Measurements from ENCODE around the gene UBAP1L. TPM values are rescaled to one million over a fixed set of nuclear protein-coding genes. Genes with fewer than 3 reads are reported as not detected.

UBAP1L gene
- total RNA-seq, 1 experiment from 2014 or later, result 1.7 TPM

- in situ Hi-C loops (cut with HindIII; ENCODE audit: low pct_unique_long_range_greater_than_20kb, low sequenced_read_pairs) (no loop called here), intact Hi-C loops (cut with micrococcal nuclease; ENCODE audit: unreplicated experiment) (no loop called here)
- no peak overlapping the region for H3K4me3 ChIP-seq (ENCODE audit: low read depth in 2 of 2, low read length in 2 of 2)
- no peak for DNase-seq (ENCODE audit: low read depth, low spot score)
- TF ChIP-seq CTCF (IDR thresholded peaks at IDR 0.05) (no peak), POLR2AphosphoS5 (IDR thresholded peaks at IDR 0.05; ENCODE audit: low read depth, low read length) (no peak), TCF7L2 (IDR thresholded peaks at IDR 0.05; ENCODE audit: low read depth, low read length) (no peak), SIN3A (IDR thresholded peaks at IDR 0.05; ENCODE audit: borderline replicate concordance, insufficient read depth, low read depth, low read length) (no peak)
- TF ChIP-seq, protein P1, sequence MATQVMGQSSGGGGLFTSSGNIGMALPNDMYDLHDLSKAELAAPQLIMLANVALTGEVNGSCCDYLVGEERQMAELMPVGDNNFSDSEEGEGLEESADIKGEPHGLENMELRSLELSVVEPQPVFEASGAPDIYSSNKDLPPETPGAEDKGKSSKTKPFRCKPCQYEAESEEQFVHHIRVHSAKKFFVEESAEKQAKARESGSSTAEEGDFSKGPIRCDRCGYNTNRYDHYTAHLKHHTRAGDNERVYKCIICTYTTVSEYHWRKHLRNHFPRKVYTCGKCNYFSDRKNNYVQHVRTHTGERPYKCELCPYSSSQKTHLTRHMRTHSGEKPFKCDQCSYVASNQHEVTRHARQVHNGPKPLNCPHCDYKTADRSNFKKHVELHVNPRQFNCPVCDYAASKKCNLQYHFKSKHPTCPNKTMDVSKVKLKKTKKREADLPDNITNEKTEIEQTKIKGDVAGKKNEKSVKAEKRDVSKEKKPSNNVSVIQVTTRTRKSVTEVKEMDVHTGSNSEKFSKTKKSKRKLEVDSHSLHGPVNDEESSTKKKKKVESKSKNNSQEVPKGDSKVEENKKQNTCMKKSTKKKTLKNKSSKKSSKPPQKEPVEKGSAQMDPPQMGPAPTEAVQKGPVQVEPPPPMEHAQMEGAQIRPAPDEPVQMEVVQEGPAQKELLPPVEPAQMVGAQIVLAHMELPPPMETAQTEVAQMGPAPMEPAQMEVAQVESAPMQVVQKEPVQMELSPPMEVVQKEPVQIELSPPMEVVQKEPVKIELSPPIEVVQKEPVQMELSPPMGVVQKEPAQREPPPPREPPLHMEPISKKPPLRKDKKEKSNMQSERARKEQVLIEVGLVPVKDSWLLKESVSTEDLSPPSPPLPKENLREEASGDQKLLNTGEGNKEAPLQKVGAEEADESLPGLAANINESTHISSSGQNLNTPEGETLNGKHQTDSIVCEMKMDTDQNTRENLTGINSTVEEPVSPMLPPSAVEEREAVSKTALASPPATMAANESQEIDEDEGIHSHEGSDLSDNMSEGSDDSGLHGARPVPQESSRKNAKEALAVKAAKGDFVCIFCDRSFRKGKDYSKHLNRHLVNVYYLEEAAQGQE (IDR thresholded peaks at IDR 0.05; ENCODE audit: insufficient read depth in 1 of 2, low read depth in 2 of 2, low read length in 1 of 2), result no peak
- no peak overlapping the region for H3K27ac ChIP-seq (ENCODE audit: low read length)
- ChIA-PET POLR2A (no interaction called here), CTCF (interaction anchor here (0.5 kb wide), 1 partner anchor 320 kb away, joined by 7 read pairs; no protein-coding TSS in a partner anchor)
- no TSS peak for BruUV-seq (replicated peaks)
- no peaks in the 10 kb centered on the region for H3K27me3 ChIP-seq (ENCODE audit: control insufficient read depth, insufficient read depth, low read length)
- H3K4me1 ChIP-seq (ENCODE audit: control insufficient read depth, insufficient read depth, low read length), result no peaks in the 10 kb centered on the region
- no peak for ATAC-seq
- no peaks in the 10 kb centered on the region for H3K36me3 ChIP-seq (ENCODE audit: control insufficient read depth, insufficient read depth, low read length)
- no peaks in the 10 kb centered on the region for H3K9me3 ChIP-seq (ENCODE audit: control insufficient read depth, insufficient read depth, low read depth, low read length)
Measured at GRCh38 chr15:65099336-65099735, 15.7 kb downstream of the UBAP1L start.

GRCh38 chr15:65097651-65098263 is 17.2 kb downstream of the UBAP1L start:
- intact Hi-C loops (cut with micrococcal nuclease; ENCODE audit: unreplicated experiment), result no loop called here

More at GRCh38 chr15:65097651-65098263, 17.2 kb downstream of the UBAP1L start:
- H3K4me3 ChIP-seq (ENCODE audit: low read depth in 2 of 2, low read length in 2 of 2), result no peak overlapping the region
- H3K4me1 ChIP-seq (ENCODE audit: control insufficient read depth, insufficient read depth, low read length), result no peaks in the 10 kb centered on the region
- ChIA-PET CTCF (no interaction called here), POLR2A (no interaction called here)
- TF ChIP-seq TCF7L2 (IDR thresholded peaks at IDR 0.05; ENCODE audit: low read depth, low read length) (no peak), CTCF (IDR thresholded peaks at IDR 0.05) (no peak), SIN3A (IDR thresholded peaks at IDR 0.05; ENCODE audit: borderline replicate concordance, insufficient read depth, low read depth, low read length) (no peak), POLR2AphosphoS5 (IDR thresholded peaks at IDR 0.05; ENCODE audit: low read depth, low read length) (no peak)
- TF ChIP-seq, protein P1 (IDR thresholded peaks at IDR 0.05; ENCODE audit: insufficient read depth in 1 of 2, low read depth in 2 of 2, low read length in 1 of 2), result no peak
- H3K27me3 ChIP-seq (ENCODE audit: control insufficient read depth, insufficient read depth, low read length), result no peaks in the 10 kb centered on the region
- BruUV-seq (replicated peaks), result TSS peak; percentile 67
- no peaks in the 10 kb centered on the region for H3K9me3 ChIP-seq (ENCODE audit: control insufficient read depth, insufficient read depth, low read depth, low read length)
- no peak overlapping the region for H3K27ac ChIP-seq (ENCODE audit: low read length)
- DNase-seq (ENCODE audit: low read depth, low spot score), result no peak
- in situ Hi-C loops (cut with HindIII; ENCODE audit: low pct_unique_long_range_greater_than_20kb, low sequenced_read_pairs), result no loop called here
- H3K36me3 ChIP-seq (ENCODE audit: control insufficient read depth, insufficient read depth, low read length), result no peaks in the 10 kb centered on the region
- ATAC-seq, result no peak

Measured in Panc1 (cell line).